Measurements from ENCODE around the gene CPSF2. TPM values are rescaled to one million over a fixed set of nuclear protein-coding genes. Genes with fewer than 3 reads are reported as not detected.

The CPSF2 gene
- total RNA-seq, 4 donors from 2014 or later, result 34.1 to 55.8 (median 43.7) TPM

- H3K27me3 ChIP-seq, result no peaks in the 10 kb centered on the region
- H3K36me3 ChIP-seq, result peaks cover 37 to 38% of the 10 kb centered on the region in 2 donors
- peak overlapping the region in 1 of 3 donors; percentile 62 for H3K27ac ChIP-seq
- no peaks in the 10 kb centered on the region for H3K9me3 ChIP-seq
- H3K4me3 ChIP-seq (replicated peaks in 1 of 3), result no peak overlapping the region
- WGBS, 2 donors, result 68 to 75% methylated on average over 3 of the region's 3 CpGs
- TF ChIP-seq POLR2A (IDR thresholded peaks at IDR 0.05) (no peak), CTCF (IDR thresholded peaks at IDR 0.05) (no peak)
- no peaks in the 10 kb centered on the region for H3K4me1 ChIP-seq
- intact Hi-C loops (cut with DNase I), result no loop called here
- DNase-seq, result no peak
Measured at GRCh38 chr14:92154283-92154942, 32.6 kb downstream of the CPSF2 start.

GRCh38 chr14:92160619-92161018 lies 38.9 kb downstream of the CPSF2 start:
- DNase-seq, result no peak
- 51 to 84% methylated on average over 4 of the region's 4 CpGs for WGBS, 2 donors
- Histone ChIP-seq H3K27me3 (no peaks in the 10 kb centered on the region), H3K4me3 (replicated peaks in 1 of 3) (no peak overlapping the region), H3K36me3 (peaks cover 63 to 70% of the 10 kb centered on the region in 2 donors), H3K27ac (no peak overlapping the region), H3K9me3 (no peaks in the 10 kb centered on the region), H3K4me1 (no peaks in the 10 kb centered on the region)
- intact Hi-C loops (cut with DNase I), result no loop called here
- TF ChIP-seq POLR2A (IDR thresholded peaks at IDR 0.05), result no peak
- no peak for TF ChIP-seq CTCF (IDR thresholded peaks at IDR 0.05)

- peaks cover 54 to 61% of the 10 kb centered on the region in 2 donors for H3K36me3 ChIP-seq
- intact Hi-C loops (cut with DNase I), result no loop called here
- H3K4me1 ChIP-seq, result no peaks in the 10 kb centered on the region
- WGBS, 2 donors, result 91 to 95% methylated on average over 3 of the region's 3 CpGs
- no peak overlapping the region for H3K4me3 ChIP-seq (replicated peaks in 1 of 3)
- TF ChIP-seq CTCF (IDR thresholded peaks at IDR 0.05) (no peak), POLR2A (IDR thresholded peaks at IDR 0.05) (no peak)
- no peak for DNase-seq
- no peaks in the 10 kb centered on the region for H3K27me3 ChIP-seq
- H3K9me3 ChIP-seq, result no peaks in the 10 kb centered on the region
- no peak overlapping the region for H3K27ac ChIP-seq
Measured at GRCh38 chr14:92161521-92161920, 39.8 kb downstream of the CPSF2 start.

- Histone ChIP-seq H3K36me3 (peaks cover 33 to 37% of the 10 kb centered on the region in 2 donors), H3K27me3 (no peaks in the 10 kb centered on the region), H3K4me3 (replicated peaks in 1 of 3) (no peak overlapping the region), H3K4me1 (no peaks in the 10 kb centered on the region), H3K9me3 (no peaks in the 10 kb centered on the region), H3K27ac (no peak overlapping the region)
- no peak for DNase-seq
- intact Hi-C loops (cut with DNase I), result no loop called here
- TF ChIP-seq POLR2A (IDR thresholded peaks at IDR 0.05), result no peak
- no peak for TF ChIP-seq CTCF (IDR thresholded peaks at IDR 0.05)
- WGBS, 2 donors, result 95 to 98% methylated on average over 2 of the region's 2 CpGs
Measured at GRCh38 chr14:92164958-92165357, 43.2 kb downstream of the CPSF2 start.

- no peaks in the 10 kb centered on the region for H3K36me3 ChIP-seq
- intact Hi-C loops (cut with DNase I), result no loop called here
- WGBS, 2 donors, result 88 to 90% methylated on average over 2 of the region's 2 CpGs
- DNase-seq, result no peak
- H3K9me3 ChIP-seq, result no peaks in the 10 kb centered on the region
- H3K4me1 ChIP-seq, result no peaks in the 10 kb centered on the region
- H3K4me3 ChIP-seq (replicated peaks in 1 of 3), result no peak overlapping the region
- H3K27ac ChIP-seq, result no peak overlapping the region
- TF ChIP-seq CTCF (IDR thresholded peaks at IDR 0.05), result no peak
- no peak for TF ChIP-seq POLR2A (IDR thresholded peaks at IDR 0.05)
- no peaks in the 10 kb centered on the region for H3K27me3 ChIP-seq
Measured at GRCh38 chr14:92173668-92174067, 51.9 kb downstream of the CPSF2 start.

Data from thyroid gland (tissue), 4 donors.